ENCODE results near the gene EML4. TPM values are rescaled to one million over a fixed set of nuclear protein-coding genes. Genes with fewer than 3 reads are reported as not detected.

EML4 gene
- total RNA-seq, 1 experiment from 2014 or later = 18.5 TPM

GRCh38 chr2:42198466-42198865 is 29.3 kb downstream of the EML4 start:
- Histone ChIP-seq H3K9me3 (no peaks in the 10 kb centered on the region; the same call in 1 of the 2 replicates), H3K4me3 (no peak overlapping the region), H3K27me3 (no peaks in the 10 kb centered on the region), H3K36me3 (no peaks in the 10 kb centered on the region; the same call in 1 of the 2 replicates)
- DNase-seq = no peak

DNA sequence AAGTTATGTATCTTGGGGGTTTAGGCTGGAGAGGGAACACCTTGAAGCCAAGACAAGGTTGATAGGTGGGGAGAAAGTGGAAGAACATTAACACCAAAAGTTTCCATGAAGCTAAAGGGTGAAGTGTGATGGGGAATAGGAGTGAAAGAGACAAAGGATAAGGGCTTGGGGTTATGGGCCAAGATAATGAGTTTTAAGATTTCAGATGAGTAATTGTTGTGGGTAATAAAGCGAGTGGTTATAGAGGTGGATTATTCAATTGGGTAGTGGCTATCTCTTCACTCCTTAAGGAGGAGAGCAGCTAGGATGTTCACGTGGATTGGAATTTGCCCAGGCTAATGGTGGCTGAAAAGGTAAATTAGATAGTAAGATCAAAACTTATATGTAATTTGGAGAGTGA is 29.8 kb downstream of the EML4 start:
- Histone ChIP-seq H3K27me3 (no peaks in the 10 kb centered on the region), H3K9me3 (no peaks in the 10 kb centered on the region; the same call in 1 of the 2 replicates), H3K4me3 (no peak overlapping the region), H3K36me3 (no peaks in the 10 kb centered on the region; the same call in 1 of the 2 replicates)
- DNase-seq = no peak

- Histone ChIP-seq H3K4me3 (no peak overlapping the region), H3K36me3 (no peaks in the 10 kb centered on the region; the same call in 1 of the 2 replicates), H3K27me3 (no peaks in the 10 kb centered on the region), H3K9me3 (no peaks in the 10 kb centered on the region; the same call in 1 of the 2 replicates)
- no peak for DNase-seq
These were observed 30.5 kb downstream of the EML4 start for GRCh38 chr2:42199626-42200025.

DNA sequence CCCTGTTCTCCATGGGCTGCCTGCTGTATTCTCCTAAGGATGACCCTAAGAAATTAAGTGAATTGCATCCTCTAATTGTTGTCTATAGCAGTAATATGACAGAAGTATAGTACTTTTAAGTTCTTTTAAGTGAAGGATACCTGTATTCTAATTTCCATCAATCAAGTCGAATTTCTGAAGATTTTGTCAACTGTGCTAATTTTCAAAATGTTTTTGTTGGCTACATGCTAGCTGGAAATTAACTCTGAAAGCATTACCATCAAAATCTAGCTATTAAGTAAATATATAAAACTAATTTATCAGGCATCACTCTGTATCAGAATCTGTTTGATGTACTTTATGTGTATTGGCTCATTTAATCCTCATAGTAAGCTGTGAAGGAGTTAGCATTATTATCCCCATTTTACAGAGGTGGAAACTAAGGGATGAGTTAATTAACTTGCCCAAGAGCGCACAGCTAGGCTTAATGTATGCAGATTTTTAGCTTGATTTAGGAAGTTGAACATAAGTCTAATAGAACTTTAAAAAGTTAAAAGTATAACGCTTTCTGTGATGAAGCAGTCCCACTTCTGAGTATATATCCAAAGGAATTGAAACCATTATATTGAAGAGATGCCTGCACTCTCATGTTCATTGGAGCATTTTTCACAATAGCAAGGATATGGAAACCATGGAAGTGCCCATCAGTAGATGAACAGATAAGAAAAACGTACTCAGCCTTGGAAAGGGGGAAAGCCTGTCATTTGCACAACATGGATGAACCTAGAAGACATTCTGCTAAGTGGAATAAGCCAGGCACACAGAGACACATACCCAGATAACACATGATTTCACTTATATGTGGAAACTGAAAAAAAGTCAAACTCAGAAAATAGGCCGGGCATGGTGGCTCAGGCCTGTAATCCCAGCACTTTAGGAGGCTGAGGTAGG is 32.0 kb downstream of the EML4 start:
- Histone ChIP-seq H3K36me3 (no peaks in the 10 kb centered on the region; the same call in 1 of the 2 replicates), H3K27me3 (no peaks in the 10 kb centered on the region), H3K9me3 (no peaks in the 10 kb centered on the region; the same call in 1 of the 2 replicates), H3K4me3 (no peak overlapping the region)
- no peak for DNase-seq

GRCh38 chr2:42202634-42203008 is 33.5 kb downstream of the EML4 start:
- DNase-seq = no peak
- Histone ChIP-seq H3K4me3 (no peak overlapping the region), H3K36me3 (no peaks in the 10 kb centered on the region), H3K9me3 (no peaks in the 10 kb centered on the region; the same call in 1 of the 2 replicates), H3K27me3 (no peaks in the 10 kb centered on the region)

DNA sequence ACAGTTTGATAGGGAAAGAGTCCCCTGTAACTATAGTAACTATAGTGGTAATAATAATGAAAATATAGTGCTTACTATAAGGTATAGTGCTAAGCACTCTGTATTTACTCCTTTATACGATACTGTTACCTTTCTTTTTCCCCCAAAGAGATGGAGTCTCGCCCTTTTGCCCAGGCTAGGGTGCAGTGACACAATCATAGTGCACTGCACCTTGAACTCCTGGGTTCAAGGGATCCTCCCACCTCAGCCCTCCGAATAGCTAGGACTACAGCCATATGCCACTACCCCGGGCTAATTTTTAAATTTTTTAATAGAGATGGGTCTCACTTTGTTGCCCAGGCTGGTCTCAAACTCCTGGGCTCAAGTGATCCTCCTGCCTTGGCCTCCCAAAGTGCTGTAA is 34.6 kb downstream of the EML4 start:
- no peak for DNase-seq
- no peaks in the 10 kb centered on the region for H3K36me3 ChIP-seq
- H3K4me3 ChIP-seq = no peak overlapping the region
- no peaks in the 10 kb centered on the region for H3K27me3 ChIP-seq
- no peaks in the 10 kb centered on the region for H3K9me3 ChIP-seq

DNA sequence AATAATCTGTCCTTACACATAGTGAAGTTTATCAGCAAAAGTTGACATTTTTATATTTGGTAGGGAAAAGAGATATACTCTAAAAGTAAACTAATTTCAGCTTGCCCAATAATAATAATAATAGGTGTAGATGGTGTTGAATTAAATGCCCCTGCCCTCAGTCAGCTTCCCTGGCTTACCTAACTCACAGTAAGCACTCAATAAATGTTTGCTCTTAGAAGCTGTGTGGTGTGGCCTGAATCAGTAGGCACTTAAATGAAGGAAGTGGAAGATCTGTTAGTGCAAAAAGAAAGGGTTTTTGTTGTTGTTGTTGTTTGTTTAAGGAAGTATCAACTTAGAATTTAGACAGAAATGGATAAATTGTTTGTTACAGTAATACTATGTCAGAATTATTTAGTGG is 36.2 kb downstream of the EML4 start:
- no peak overlapping the region for H3K4me3 ChIP-seq
- no peaks in the 10 kb centered on the region for H3K9me3 ChIP-seq
- no peak for DNase-seq
- H3K36me3 ChIP-seq = no peaks in the 10 kb centered on the region
- no peaks in the 10 kb centered on the region for H3K27me3 ChIP-seq

DNA sequence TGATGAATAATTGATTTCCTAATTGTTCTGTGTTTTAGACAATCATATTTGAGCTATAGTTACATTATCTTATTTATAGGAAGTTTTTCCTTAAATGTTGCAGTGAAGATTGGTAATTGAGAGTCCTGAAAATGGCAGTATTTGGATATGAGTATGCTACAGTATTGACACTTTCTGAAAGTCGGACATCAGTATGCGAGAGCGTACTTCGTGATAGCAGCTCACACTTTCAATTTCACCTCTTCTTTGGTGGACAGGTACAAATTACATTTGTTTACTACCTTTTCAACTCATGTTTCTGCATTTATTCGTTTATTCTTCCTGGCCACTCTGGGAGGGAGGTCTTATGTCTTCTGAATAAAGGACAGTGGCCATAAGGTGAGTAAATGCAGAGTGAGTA is 38.7 kb downstream of the EML4 start:
- no peaks in the 10 kb centered on the region for H3K27me3 ChIP-seq
- DNase-seq = no peak
- H3K36me3 ChIP-seq = no peaks in the 10 kb centered on the region
- no peak overlapping the region for H3K4me3 ChIP-seq
- H3K9me3 ChIP-seq = no peaks in the 10 kb centered on the region

GRCh38 chr2:42210203-42210602 is 41.0 kb downstream of the EML4 start:
- no peaks in the 10 kb centered on the region for H3K9me3 ChIP-seq
- no peaks in the 10 kb centered on the region for H3K27me3 ChIP-seq
- no peaks in the 10 kb centered on the region for H3K36me3 ChIP-seq
- DNase-seq = no peak
- no peak overlapping the region for H3K4me3 ChIP-seq

DNA sequence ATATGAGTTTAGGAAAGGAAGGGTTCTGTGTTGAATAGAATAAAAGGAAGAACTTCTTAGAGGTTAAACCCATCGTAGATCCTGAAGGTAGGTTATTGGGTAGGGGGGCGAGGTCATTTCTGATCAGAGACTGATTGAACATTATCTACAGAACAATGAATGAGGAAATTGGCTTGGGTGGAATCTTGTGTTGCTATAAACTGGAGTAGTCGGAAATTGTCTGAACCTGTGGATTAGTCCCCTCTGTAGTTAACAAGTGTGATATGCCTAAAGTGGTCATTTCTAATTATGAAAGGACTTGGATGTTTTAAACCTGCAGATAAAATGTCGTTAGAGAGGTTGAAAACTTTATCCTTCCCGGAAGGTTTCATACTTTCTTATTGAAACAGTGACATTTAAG is 42.1 kb downstream of the EML4 start:
- no peaks in the 10 kb centered on the region for H3K27me3 ChIP-seq
- no peak overlapping the region for H3K4me3 ChIP-seq
- H3K36me3 ChIP-seq = no peaks in the 10 kb centered on the region
- no peak for DNase-seq
- H3K9me3 ChIP-seq = no peaks in the 10 kb centered on the region

GRCh38 chr2:42214669-42215068 is 45.5 kb downstream of the EML4 start:
- H3K9me3 ChIP-seq = no peaks in the 10 kb centered on the region
- DNase-seq = no peak
- no peak overlapping the region for H3K4me3 ChIP-seq
- H3K36me3 ChIP-seq = no peaks in the 10 kb centered on the region
- H3K27me3 ChIP-seq = no peaks in the 10 kb centered on the region

DNA sequence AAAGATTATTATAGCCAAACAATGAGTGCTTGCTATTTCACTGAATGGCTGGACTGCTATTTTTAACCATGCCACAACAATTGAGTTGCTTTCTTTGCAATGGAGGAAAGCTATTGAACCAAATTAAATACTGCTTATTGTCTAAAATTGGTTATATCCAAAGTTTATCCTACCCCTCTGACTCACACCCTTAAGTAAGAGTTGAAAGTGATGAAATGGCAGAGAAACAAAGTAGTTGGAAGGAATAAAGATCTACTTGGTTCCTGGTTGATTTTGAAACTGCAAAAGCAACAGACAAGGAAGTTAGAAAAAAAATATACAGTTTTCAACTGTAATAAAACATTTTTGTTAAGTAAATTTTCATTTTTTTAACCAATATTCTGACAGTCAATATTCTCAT is 47.5 kb downstream of the EML4 start:
- H3K36me3 ChIP-seq = no peaks in the 10 kb centered on the region
- no peaks in the 10 kb centered on the region for H3K9me3 ChIP-seq
- H3K27me3 ChIP-seq = no peaks in the 10 kb centered on the region
- no peak overlapping the region for H3K4me3 ChIP-seq
- no peak for DNase-seq

GRCh38 chr2:42217307-42217706 is 48.2 kb downstream of the EML4 start:
- no peak for DNase-seq
- Histone ChIP-seq H3K27me3 (no peaks in the 10 kb centered on the region), H3K4me3 (no peak overlapping the region), H3K36me3 (no peaks in the 10 kb centered on the region), H3K9me3 (no peaks in the 10 kb centered on the region)

GRCh38 chr2:42217914-42218313 is 48.8 kb downstream of the EML4 start:
- Histone ChIP-seq H3K27me3 (no peaks in the 10 kb centered on the region), H3K4me3 (no peak overlapping the region), H3K36me3 (no peaks in the 10 kb centered on the region), H3K9me3 (no peaks in the 10 kb centered on the region)
- no peak for DNase-seq

- Histone ChIP-seq H3K9me3 (no peaks in the 10 kb centered on the region), H3K36me3 (no peaks in the 10 kb centered on the region), H3K27me3 (no peaks in the 10 kb centered on the region), H3K4me3 (no peak overlapping the region)
- no peak for DNase-seq
These were observed 49.6 kb downstream of the EML4 start for GRCh38 chr2:42218712-42219111.

- Histone ChIP-seq H3K4me3 (no peak overlapping the region), H3K27me3 (no peaks in the 10 kb centered on the region), H3K36me3 (no peaks in the 10 kb centered on the region), H3K9me3 (no peaks in the 10 kb centered on the region)
- DNase-seq = no peak
These were observed 50.0 kb downstream of the EML4 start for GRCh38 chr2:42219160-42219559.

- no peaks in the 10 kb centered on the region for H3K36me3 ChIP-seq
- DNase-seq = no peak
- H3K4me3 ChIP-seq = no peak overlapping the region
- H3K27me3 ChIP-seq = no peaks in the 10 kb centered on the region
- H3K9me3 ChIP-seq = no peaks in the 10 kb centered on the region
These were observed 51.4 kb downstream of the EML4 start for GRCh38 chr2:42220566-42220965.
